Psoas muscle (tissue), 8 donors: ENCODE data around the gene EYS. TPM values are rescaled to one million over a fixed set of nuclear protein-coding genes. Genes with fewer than 3 reads are reported as not detected.

Source experiments
- ATAC-seq, 4 donors: fragments of 200-7000 bp; cut with Tn5 transposase; one replicate each; pipeline ENCODE4 v1.9.1; 2020; ENCODE audit warnings: moderate library complexity in 3 of 4, mild to moderate bottlenecking in 2 of 4
- DNase-seq, 2 donors: peaks; one replicate each; pipeline ENCODE4 v3.0.0-alpha.2; 2020
- H3K27ac ChIP-seq: fragments of 200-600 bp; one replicate; pipeline ENCODE4 v1.8.0; 2022
- H3K27me3 ChIP-seq, 3 donors: fragments of 200-600 bp in 1 of 3; one replicate each; pipeline versions ENCODE4 v1.6.1 to v1.8.0; 2013 to 2022; ENCODE audit warnings: low read length in 2 of 3, mild to moderate bottlenecking in 2 of 3, moderate library complexity in 1 of 3; ENCODE audit not compliant: insufficient read depth in 3 of 3
- H3K36me3 ChIP-seq, 2 donors: fragments of 200-600 bp in 1 of 2; one replicate each; pipeline versions ENCODE4 v1.6.1 to v1.8.0; 2013 to 2022; ENCODE audit warnings: low read depth in 1 of 2, mild to moderate bottlenecking in 1 of 2, moderate library complexity in 1 of 2; ENCODE audit not compliant: insufficient read depth in 1 of 2
- H3K4me1 ChIP-seq: fragments of 200-600 bp; one replicate; pipeline ENCODE4 v1.8.0; 2022
- H3K4me3 ChIP-seq: fragments of 200-600 bp; one replicate; pipeline ENCODE4 v1.8.0; 2022; ENCODE audit warnings: mild to moderate bottlenecking
- H3K9me3 ChIP-seq: fragments of 200-600 bp; one replicate; pipeline ENCODE4 v1.8.0; 2022
- WGBS, 3 donors: extraction: QIAGEN DNeasy Blood & Tissue Kit; methylation state at CpG; one replicate each; pipeline versions ENCODE4 v1.1.6 to v1.1.7; 2013; 5-methylcytosine and 5-hydroxymethylcytosine counted together
- intact Hi-C, 2 donors: fragments of 100-400 bp; cut with DNase I; formaldehyde crosslinking; loops; one replicate each; pipeline versions ENCODE4 v1.11.0 to v1.14.2; 2022
- polyA plus RNA-seq, 3 donors: library from polyadenylated mRNA; stranded (reverse); fragments of 200-250 nt; gene quantifications; one replicate each; pipeline ENCODE4 v1.2.3, GENCODE V29; 2013
- total RNA-seq, 4 donors: library from RNA; stranded (reverse); fragmentation: NEBNext Ultra II Directional in 2 of 4; extraction: Animal tissue kit (Norgen Biotek cat#: 25700) in 2 of 4; gene quantifications; one replicate each; pipeline versions ENCODE4 v1.2.1 to v1.2.4, GENCODE V29; 2021 to 2023
- TF ChIP-seq, protein P1 (sequence below): fragments of 200-600 bp; IDR thresholded peaks from one replicate; pipeline ENCODE4 v1.8.0; 2022; ENCODE audit warnings: antibody characterized with exemption
- donor health status: healthy with polysubstance abuse.
- donor health status: DM: no; HTN: no; CAD: no; lungs with moderate emphysema.
- donor health status: Bipolar disorder and iron deficiency.
- donor health status: healthy.
- donor health status: DM: yes; HTN: yes; CAD: no.
- donor health status: DM: no; HTN: no; CAD: no.
- donor health status: DM: no; HTN: no; CAD: no.
- donor health status: DM: yes; HTN: yes; CAD: no.

Gene EYS
- total and polyA plus RNA-seq, 7 donors, result under 0.01 TPM; not detected in 6

- Histone ChIP-seq H3K27me3 (no peaks in the 10 kb centered on the region), H3K36me3 (no peaks in the 10 kb centered on the region), H3K4me3 (no peak overlapping the region), H3K4me1 (no peaks in the 10 kb centered on the region), H3K27ac (no peak overlapping the region), H3K9me3 (no peaks in the 10 kb centered on the region)
- ATAC-seq, result no peak
- DNase-seq, result no peak
- TF ChIP-seq, protein P1, sequence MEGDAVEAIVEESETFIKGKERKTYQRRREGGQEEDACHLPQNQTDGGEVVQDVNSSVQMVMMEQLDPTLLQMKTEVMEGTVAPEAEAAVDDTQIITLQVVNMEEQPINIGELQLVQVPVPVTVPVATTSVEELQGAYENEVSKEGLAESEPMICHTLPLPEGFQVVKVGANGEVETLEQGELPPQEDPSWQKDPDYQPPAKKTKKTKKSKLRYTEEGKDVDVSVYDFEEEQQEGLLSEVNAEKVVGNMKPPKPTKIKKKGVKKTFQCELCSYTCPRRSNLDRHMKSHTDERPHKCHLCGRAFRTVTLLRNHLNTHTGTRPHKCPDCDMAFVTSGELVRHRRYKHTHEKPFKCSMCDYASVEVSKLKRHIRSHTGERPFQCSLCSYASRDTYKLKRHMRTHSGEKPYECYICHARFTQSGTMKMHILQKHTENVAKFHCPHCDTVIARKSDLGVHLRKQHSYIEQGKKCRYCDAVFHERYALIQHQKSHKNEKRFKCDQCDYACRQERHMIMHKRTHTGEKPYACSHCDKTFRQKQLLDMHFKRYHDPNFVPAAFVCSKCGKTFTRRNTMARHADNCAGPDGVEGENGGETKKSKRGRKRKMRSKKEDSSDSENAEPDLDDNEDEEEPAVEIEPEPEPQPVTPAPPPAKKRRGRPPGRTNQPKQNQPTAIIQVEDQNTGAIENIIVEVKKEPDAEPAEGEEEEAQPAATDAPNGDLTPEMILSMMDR, result no peak
- intact Hi-C loops, result no loop called here
Measured at GRCh38 chr6:64838726-64839125, 868.3 kb downstream of the EYS start.

GRCh38 chr6:64831680-64832079 lies 875.3 kb downstream of the EYS start:
- Histone ChIP-seq H3K9me3 (no peaks in the 10 kb centered on the region), H3K36me3 (no peaks in the 10 kb centered on the region), H3K4me3 (no peak overlapping the region), H3K4me1 (no peaks in the 10 kb centered on the region), H3K27me3 (no peaks in the 10 kb centered on the region), H3K27ac (no peak overlapping the region)
- DNase-seq (no peak), ATAC-seq (no peak)
- TF ChIP-seq, protein P1, result no peak
- intact Hi-C loops, result no loop called here
- WGBS, 3 donors, result 72 to 74% (median 73%) methylated on average over 2 of the region's 2 CpGs

- intact Hi-C loops, result no loop called here
- 47 to 62% (median 48%) methylated on average over 2 of the region's 2 CpGs for WGBS, 3 donors
- no peak overlapping the region for H3K4me3 ChIP-seq
- TF ChIP-seq, protein P1, result no peak
- no peak overlapping the region for H3K27ac ChIP-seq
- DNase-seq (no peak), ATAC-seq (no peak)
- H3K27me3 ChIP-seq, result no peaks in the 10 kb centered on the region
- no peaks in the 10 kb centered on the region for H3K9me3 ChIP-seq
- no peaks in the 10 kb centered on the region for H3K4me1 ChIP-seq
- H3K36me3 ChIP-seq, result no peaks in the 10 kb centered on the region
Measured at GRCh38 chr6:64817525-64817924, 889.5 kb downstream of the EYS start.

- ATAC-seq (no peak), DNase-seq (no peak)
- Histone ChIP-seq H3K36me3 (no peaks in the 10 kb centered on the region), H3K27me3 (no peaks in the 10 kb centered on the region), H3K27ac (no peak overlapping the region), H3K9me3 (no peaks in the 10 kb centered on the region), H3K4me3 (no peak overlapping the region), H3K4me1 (no peaks in the 10 kb centered on the region)
- intact Hi-C loops, result no loop called here
- TF ChIP-seq, protein P1, result no peak
- WGBS, 3 donors, result 44 to 47% (median 44%) methylated on average over 2 of the region's 2 CpGs
Measured at GRCh38 chr6:64815718-64816117, 891.3 kb downstream of the EYS start.

DNA sequence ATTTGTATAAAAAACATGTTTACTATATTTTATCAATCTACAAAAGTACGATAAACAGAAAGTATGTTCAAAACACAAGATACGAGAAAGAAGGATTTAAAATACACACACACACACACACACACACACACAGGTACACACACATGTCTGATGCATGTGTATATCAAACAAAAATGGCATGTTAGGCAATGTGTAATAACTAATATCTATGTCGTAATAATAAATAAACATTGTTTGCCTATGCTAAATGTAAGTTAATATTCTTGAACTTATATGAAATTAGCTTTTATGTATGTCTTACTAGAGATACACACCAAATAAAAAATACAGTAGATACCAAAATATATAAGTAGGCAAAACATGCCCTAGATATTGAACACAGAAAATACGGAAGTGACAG lies 894.9 kb downstream of the EYS start:
- TF ChIP-seq, protein P1, result no peak
- Histone ChIP-seq H3K9me3 (no peaks in the 10 kb centered on the region), H3K4me1 (no peaks in the 10 kb centered on the region), H3K27ac (no peak overlapping the region), H3K4me3 (no peak overlapping the region), H3K27me3 (no peaks in the 10 kb centered on the region), H3K36me3 (no peaks in the 10 kb centered on the region)
- intact Hi-C loops, result no loop called here
- 80 to 93% (median 91%) methylated on average over 4 of the region's 4 CpGs for WGBS, 3 donors
- ATAC-seq (no peak), DNase-seq (no peak)
